Dermis blood vessel endothelial cell (primary cell): ENCODE measurements around the gene OLFML3. TPM values are rescaled to one million over a fixed set of nuclear protein-coding genes. Genes with fewer than 3 reads are reported as not detected.

Experiments
- total RNA-seq: library from RNA; depleted of rRNA; stranded (reverse); fragments of >200 nt; gene quantifications from 2 replicates; pipeline ENCODE4 v1.2.3, GENCODE V29; 2014

The OLFML3 gene
- total RNA-seq, 1 donor from 2014 or later = 7.3 TPM

Other genes with a start within 250 kb of the OLFML3 start
- gene PHTF1, start 220.0 kb upstream of the OLFML3 start, total RNA-seq = 65.7 and 69.4 TPM in 2 replicates
- gene RSBN1, start 167.0 kb upstream of the OLFML3 start, total RNA-seq = 18.1 and 18.4 TPM in 2 replicates
- gene PTPN22, start 107.8 kb upstream of the OLFML3 start, total RNA-seq = not detected in 2 replicates
- gene BCL2L15, start 91.9 kb upstream of the OLFML3 start, total RNA-seq = 0.17 and 0.37 TPM in 2 replicates
- 26.7 and 38.3 TPM in 2 replicates for gene AP4B1, start 74.7 kb upstream of the OLFML3 start, total RNA-seq
- gene DCLRE1B, start 74.1 kb upstream of the OLFML3 start, total RNA-seq = 2.4 and 3.3 TPM in 2 replicates
- gene HIPK1, start 50.1 kb upstream of the OLFML3 start, total RNA-seq = 36.8 and 50.4 TPM in 2 replicates
- gene SYT6, start 174.4 kb downstream of the OLFML3 start, total RNA-seq = not detected in 2 replicates